K562 (cell line): ENCODE results near the gene PSMB7. TPM values are rescaled to one million over a fixed set of nuclear protein-coding genes. Genes with fewer than 3 reads are reported as not detected.
A peak's percentile ranks its signal among the peaks of the same experiment; 100 is the strongest.

Source experiments
- DEAF1 ChIP-seq: fragments of 450-650 bp; formaldehyde crosslinking; IDR thresholded peaks from 2 replicates; pipeline ENCODE4 v1.4.0; 2020; ENCODE audit warnings: mild to moderate bottlenecking, moderate library complexity
- MTF1 ChIP-seq: fragments of 250-450 bp; sonication (Bioruptor Pico); IDR thresholded peaks from 2 replicates; pipeline ENCODE4 v1.9.0; 2021; ENCODE audit warnings: moderate library complexity, mild to moderate bottlenecking, inconsistent platforms, borderline replicate concordance
- polyA plus RNA-seq, 8 experiments: library from polyadenylated mRNA; depleted of rRNA in 4 of 8; stranded (reverse) in 5 of 8; unstranded in 3 of 8; fragments of >200 nt; fragmentation: Nextera tagmentation in 2 of 8; fragmentation: Illumina TruSeq in 1 of 8; extraction: Ambion mirVana in 2 of 8; extraction: Trizol in 1 of 8; gene quantifications; 2 replicates each; pipeline versions ENCODE4 v1.2.1 to v1.2.3, GENCODE V29; 2011 to 2014; ENCODE audit warnings: inconsistent platforms in 1 of 8, missing spikeins in 1 of 8
- total RNA-seq, 7 experiments: library from RNA; depleted of rRNA in 6 of 7; stranded (reverse); fragments of >200 nt in 6 of 7; fragmentation: Illumina TruSeq in 2 of 7; extraction: Trizol in 2 of 7; gene quantifications; 2 replicates each; pipeline versions ENCODE4 v1.2.1 to v1.2.3, GENCODE V29; 2011 to 2021; ENCODE audit warnings: low replicate concordance in 1 of 7
- TF ChIP-seq, protein P1 (sequence below): sonication (generic); formaldehyde crosslinking; IDR thresholded peaks from 2 replicates; pipeline ENCODE4 v1.8.0; 2022; ENCODE audit warnings: mild to moderate bottlenecking, missing genetic modification reagents, borderline replicate concordance
- TF ChIP-seq, protein P2 (sequence below), 2 experiments: fragments of 450-650 bp; formaldehyde crosslinking in 1 of 2; IDR thresholded peaks; 2 replicates each; pipeline versions ENCODE4 v1.4.0 to v1.6.1; 2014 to 2020; ENCODE audit warnings: mild to moderate bottlenecking in 2 of 2, borderline replicate concordance in 1 of 2, low read depth in 1 of 2

Gene PSMB7
- total and polyA plus RNA-seq, 9 of the 15 experiments (the other 6 are each of a cell fraction or from before 2014, with no cell fraction given): 321 to 978 (median 407) TPM

DNA sequence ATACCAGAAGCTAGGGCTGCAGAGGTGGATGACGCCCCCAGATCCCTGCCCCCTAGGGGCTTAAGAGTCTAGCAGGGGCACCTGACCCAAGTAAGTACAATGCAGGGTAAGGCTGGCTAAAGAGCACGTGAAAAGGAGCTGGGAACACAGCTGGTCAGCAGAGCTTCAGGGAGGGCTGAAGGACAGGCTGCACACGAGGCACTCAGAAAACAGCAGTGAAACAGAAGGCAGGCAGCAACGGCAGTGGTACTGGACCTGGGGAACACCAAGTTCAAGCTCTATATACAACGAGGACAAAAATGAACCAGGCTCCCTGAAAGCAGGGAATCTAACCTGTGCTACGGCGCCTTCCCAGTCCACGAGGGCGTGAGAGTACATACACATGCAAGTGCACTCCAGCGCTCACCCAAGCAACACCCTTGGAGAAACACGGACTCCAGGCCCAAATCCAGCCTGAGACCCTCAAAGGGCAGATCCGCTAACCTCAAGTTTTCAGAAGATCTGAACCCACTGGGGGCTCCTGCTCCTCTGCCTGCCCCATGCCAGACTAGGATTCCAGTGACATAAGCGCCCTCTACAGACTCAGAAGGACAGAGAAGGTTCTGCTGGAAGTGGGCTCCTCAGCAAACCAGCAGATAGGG lies 57.4 kb downstream of the PSMB7 start (continued):
- TF ChIP-seq, protein P1, sequence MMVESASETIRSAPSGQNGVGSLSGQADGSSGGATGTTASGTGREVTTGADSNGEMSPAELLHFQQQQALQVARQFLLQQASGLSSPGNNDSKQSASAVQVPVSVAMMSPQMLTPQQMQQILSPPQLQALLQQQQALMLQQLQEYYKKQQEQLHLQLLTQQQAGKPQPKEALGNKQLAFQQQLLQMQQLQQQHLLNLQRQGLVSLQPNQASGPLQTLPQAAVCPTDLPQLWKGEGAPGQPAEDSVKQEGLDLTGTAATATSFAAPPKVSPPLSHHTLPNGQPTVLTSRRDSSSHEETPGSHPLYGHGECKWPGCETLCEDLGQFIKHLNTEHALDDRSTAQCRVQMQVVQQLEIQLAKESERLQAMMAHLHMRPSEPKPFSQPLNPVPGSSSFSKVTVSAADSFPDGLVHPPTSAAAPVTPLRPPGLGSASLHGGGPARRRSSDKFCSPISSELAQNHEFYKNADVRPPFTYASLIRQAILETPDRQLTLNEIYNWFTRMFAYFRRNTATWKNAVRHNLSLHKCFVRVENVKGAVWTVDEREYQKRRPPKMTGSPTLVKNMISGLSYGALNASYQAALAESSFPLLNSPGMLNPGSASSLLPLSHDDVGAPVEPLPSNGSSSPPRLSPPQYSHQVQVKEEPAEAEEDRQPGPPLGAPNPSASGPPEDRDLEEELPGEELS (CRISPR knock-in tag): no peak
- TF ChIP-seq DEAF1 (CRISPR knock-in tag): peak; percentile 28; the same call in 1 of the 2 replicates
- TF ChIP-seq MTF1 (CRISPR knock-in tag): no peak
- TF ChIP-seq, protein P2, sequence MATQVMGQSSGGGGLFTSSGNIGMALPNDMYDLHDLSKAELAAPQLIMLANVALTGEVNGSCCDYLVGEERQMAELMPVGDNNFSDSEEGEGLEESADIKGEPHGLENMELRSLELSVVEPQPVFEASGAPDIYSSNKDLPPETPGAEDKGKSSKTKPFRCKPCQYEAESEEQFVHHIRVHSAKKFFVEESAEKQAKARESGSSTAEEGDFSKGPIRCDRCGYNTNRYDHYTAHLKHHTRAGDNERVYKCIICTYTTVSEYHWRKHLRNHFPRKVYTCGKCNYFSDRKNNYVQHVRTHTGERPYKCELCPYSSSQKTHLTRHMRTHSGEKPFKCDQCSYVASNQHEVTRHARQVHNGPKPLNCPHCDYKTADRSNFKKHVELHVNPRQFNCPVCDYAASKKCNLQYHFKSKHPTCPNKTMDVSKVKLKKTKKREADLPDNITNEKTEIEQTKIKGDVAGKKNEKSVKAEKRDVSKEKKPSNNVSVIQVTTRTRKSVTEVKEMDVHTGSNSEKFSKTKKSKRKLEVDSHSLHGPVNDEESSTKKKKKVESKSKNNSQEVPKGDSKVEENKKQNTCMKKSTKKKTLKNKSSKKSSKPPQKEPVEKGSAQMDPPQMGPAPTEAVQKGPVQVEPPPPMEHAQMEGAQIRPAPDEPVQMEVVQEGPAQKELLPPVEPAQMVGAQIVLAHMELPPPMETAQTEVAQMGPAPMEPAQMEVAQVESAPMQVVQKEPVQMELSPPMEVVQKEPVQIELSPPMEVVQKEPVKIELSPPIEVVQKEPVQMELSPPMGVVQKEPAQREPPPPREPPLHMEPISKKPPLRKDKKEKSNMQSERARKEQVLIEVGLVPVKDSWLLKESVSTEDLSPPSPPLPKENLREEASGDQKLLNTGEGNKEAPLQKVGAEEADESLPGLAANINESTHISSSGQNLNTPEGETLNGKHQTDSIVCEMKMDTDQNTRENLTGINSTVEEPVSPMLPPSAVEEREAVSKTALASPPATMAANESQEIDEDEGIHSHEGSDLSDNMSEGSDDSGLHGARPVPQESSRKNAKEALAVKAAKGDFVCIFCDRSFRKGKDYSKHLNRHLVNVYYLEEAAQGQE (IDR thresholded peaks at IDR 0.05; ENCODE audit: borderline replicate concordance): 0 out of 2 replicates have a peak, but pooled peaks have one; percentile 12
- TF ChIP-seq, protein P2 (CRISPR knock-in tag; IDR thresholded peaks at IDR 0.05; ENCODE audit: low read depth): no peak
